Airway epithelial cell (primary cell): ENCODE measurements around the gene OVOL1. TPM values are rescaled to one million over a fixed set of nuclear protein-coding genes. Genes with fewer than 3 reads are reported as not detected.

Source experiments
- total RNA-seq: library from RNA; depleted of rRNA; stranded (reverse); fragments of >200 nt; gene quantifications from 2 replicates; pipeline ENCODE4 v1.2.3, GENCODE V29; 2015

The OVOL1 gene
- 26.4 and 31.0 TPM in 2 replicates for total RNA-seq

GRCh38 chr11:65786786-65787636 lies at the start of gene OVOL1:
OVOL1 (plus strand) TSS chr11:65787063; CDS start chr11:65787374, 311 bp downstream.

DNA sequence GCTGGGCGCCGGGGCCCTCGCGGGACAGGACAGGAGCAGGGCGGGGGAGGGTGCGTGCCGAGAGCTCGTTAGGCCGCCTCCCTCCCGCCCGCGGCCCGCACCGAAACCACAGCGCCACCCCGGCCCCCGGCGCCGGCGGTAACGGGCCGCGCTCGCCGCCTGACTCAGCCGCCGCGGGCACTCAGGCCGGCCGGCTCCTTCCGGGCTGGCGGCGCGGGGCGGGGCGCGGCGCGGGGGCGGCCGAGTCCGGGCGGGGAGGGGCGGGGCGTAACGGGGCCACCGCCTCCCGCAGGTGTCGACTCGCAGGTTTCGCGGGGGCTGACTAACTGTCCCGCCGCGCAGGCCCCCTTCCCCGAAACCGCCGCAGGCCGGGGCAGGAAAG lies 6.1 kb upstream of the OVOL1 start, which contains the start of gene AP5B1:
AP5B1 (minus strand) TSS at position 207 of the 382 bp plus-strand sequence. CDS start 385 bp downstream, outside the sequence.

GRCh38 chr11:65833297-65834030 lies 46.6 kb downstream of the OVOL1 start, which contains the start of gene SNX32:
SNX32 (plus strand) TSS chr11:65833963; CDS start chr11:65834066, 103 bp downstream.

Other genes with a start within 250 kb of the OVOL1 start
- 47.3 and 70.5 TPM in 2 replicates for gene LTBP3, start 228.7 kb upstream of the OVOL1 start, total RNA-seq
- 66.6 and 104 TPM in 2 replicates for gene ZNRD2, start 216.6 kb upstream of the OVOL1 start, total RNA-seq
- 34.2 and 40.8 TPM in 2 replicates for gene FAM89B, start 214.5 kb upstream of the OVOL1 start, total RNA-seq
- gene EHBP1L1, start 211.0 kb upstream of the OVOL1 start, total RNA-seq, result 40.9 and 63.1 TPM in 2 replicates
- 2.9 and 5.2 TPM in 2 replicates for gene KCNK7, start 191.3 kb upstream of the OVOL1 start, total RNA-seq
- 32.6 and 39.1 TPM in 2 replicates for gene MAP3K11, start 172.8 kb upstream of the OVOL1 start, total RNA-seq
- 33.0 and 43.0 TPM in 2 replicates for gene PCNX3, start 171.3 kb upstream of the OVOL1 start, total RNA-seq
- gene SIPA1, start 149.0 kb upstream of the OVOL1 start, total RNA-seq, result 9.7 and 14.6 TPM in 2 replicates
- 35.5 and 68.3 TPM in 2 replicates for gene RELA, start 124.1 kb upstream of the OVOL1 start, total RNA-seq
- 33.8 and 37.9 TPM in 2 replicates for gene KAT5, start 74.8 kb upstream of the OVOL1 start, total RNA-seq
- gene RNASEH2C, start 66.3 kb upstream of the OVOL1 start, total RNA-seq, result 61.6 and 92.6 TPM in 2 replicates
- gene AP5B1, start 6.1 kb upstream of the OVOL1 start, total RNA-seq, result 21.3 and 24.3 TPM in 2 replicates
- gene SNX32, start 46.9 kb downstream of the OVOL1 start, total RNA-seq, result 0.14 and 0.56 TPM in 2 replicates
- 1,465 and 1,537 TPM in 2 replicates for gene CFL1, start 71.1 kb downstream of the OVOL1 start, total RNA-seq
- gene MUS81, start 73.4 kb downstream of the OVOL1 start, total RNA-seq, result 23.6 and 28.4 TPM in 2 replicates
- gene EFEMP2, start 85.7 kb downstream of the OVOL1 start, total RNA-seq, result 12.8 and 27.5 TPM in 2 replicates
- gene CTSW, start 92.8 kb downstream of the OVOL1 start, total RNA-seq, result not detected in 2 replicates
- gene FIBP, start 101.4 kb downstream of the OVOL1 start, total RNA-seq, result 89.0 and 143 TPM in 2 replicates
- gene CCDC85B, start 103.6 kb downstream of the OVOL1 start, total RNA-seq, result 93.7 and 145 TPM in 2 replicates
- 63.3 and 87.1 TPM in 2 replicates for gene FOSL1, start 113.3 kb downstream of the OVOL1 start, total RNA-seq
- gene C11orf68, start 132.0 kb downstream of the OVOL1 start, total RNA-seq, result 10.9 and 11.0 TPM in 2 replicates
- gene DRAP1, start 132.4 kb downstream of the OVOL1 start, total RNA-seq, result 175 and 190 TPM in 2 replicates
- gene TSGA10IP, start 158.4 kb downstream of the OVOL1 start, total RNA-seq, result not detected in 2 replicates
- gene SART1, start 174.7 kb downstream of the OVOL1 start, total RNA-seq, result 35.3 and 45.9 TPM in 2 replicates
- gene EIF1AD, start 215.1 kb downstream of the OVOL1 start, total RNA-seq, result 24.1 and 33.0 TPM in 2 replicates
- gene BANF1, start 215.4 kb downstream of the OVOL1 start, total RNA-seq, result 120 and 130 TPM in 2 replicates
- gene CST6, start 224.9 kb downstream of the OVOL1 start, total RNA-seq, result 8.9 and 9.3 TPM in 2 replicates
- gene CATSPER1, start 239.4 kb downstream of the OVOL1 start, total RNA-seq, result 0.42 TPM in 1 of 2 replicates, not detected in the other